Measurements from ENCODE around the gene STXBP4. TPM values are rescaled to one million over a fixed set of nuclear protein-coding genes. Genes with fewer than 3 reads are reported as not detected.
A peak's percentile ranks its signal among the peaks of the same experiment; 100 is the strongest.

STXBP4 gene, protein sequence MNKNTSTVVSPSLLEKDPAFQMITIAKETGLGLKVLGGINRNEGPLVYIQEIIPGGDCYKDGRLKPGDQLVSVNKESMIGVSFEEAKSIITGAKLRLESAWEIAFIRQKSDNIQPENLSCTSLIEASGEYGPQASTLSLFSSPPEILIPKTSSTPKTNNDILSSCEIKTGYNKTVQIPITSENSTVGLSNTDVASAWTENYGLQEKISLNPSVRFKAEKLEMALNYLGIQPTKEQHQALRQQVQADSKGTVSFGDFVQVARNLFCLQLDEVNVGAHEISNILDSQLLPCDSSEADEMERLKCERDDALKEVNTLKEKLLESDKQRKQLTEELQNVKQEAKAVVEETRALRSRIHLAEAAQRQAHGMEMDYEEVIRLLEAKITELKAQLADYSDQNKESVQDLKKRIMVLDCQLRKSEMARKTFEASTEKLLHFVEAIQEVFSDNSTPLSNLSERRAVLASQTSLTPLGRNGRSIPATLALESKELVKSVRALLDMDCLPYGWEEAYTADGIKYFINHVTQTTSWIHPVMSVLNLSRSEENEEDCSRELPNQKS
- total RNA-seq: 4.7 TPM
- long read RNA-seq, partial matches to known transcripts: 1 of 3 reads
- long read RNA-seq, other reads (novel, unspliced or antisense): 2 of 3 reads

GRCh38 chr17:54968262-54968987 is at the start of gene STXBP4, which contains the start of gene COX11:
STXBP4 (plus strand) TSS chr17:54968765; CDS start chr17:54986220, 17,455 bp downstream.
COX11 (minus strand) TSS chr17:54968654; CDS start chr17:54968646, 8 bp downstream.
- intact Hi-C loops (cut with DNase I): no loop called here
- DNase-seq (ENCODE audit: missing footprints) (peak; percentile 95), ATAC-seq (peak; percentile 99)

- intact Hi-C loops (cut with DNase I): no loop called here
- no peak for ATAC-seq
- no peak for DNase-seq (ENCODE audit: missing footprints)
Measured at GRCh38 chr17:54919425-54919824, 49.1 kb upstream of the STXBP4 start.

DNA sequence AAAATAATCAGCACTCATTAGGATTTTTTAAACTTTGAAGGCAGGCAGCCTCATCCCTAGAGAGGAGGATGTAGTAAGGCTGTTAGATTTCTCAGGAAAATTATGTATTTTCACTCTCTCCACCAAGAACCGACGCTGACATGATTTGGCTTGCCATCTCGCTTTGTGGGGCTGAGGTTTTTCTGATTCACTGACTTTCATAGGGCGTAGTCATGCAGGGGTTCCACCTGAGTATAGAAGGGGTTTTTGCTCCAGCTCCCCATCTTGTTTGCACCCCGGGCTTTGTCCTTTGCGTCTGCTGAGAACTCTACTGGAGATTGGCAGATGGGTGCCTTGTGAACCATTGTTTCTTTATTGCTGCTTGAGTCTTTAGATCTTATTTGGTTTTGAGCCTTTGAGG is 47.7 kb upstream of the STXBP4 start:
- ATAC-seq: no peak
- intact Hi-C loops (cut with DNase I): no loop called here
- no peak for DNase-seq (ENCODE audit: missing footprints)

DNA sequence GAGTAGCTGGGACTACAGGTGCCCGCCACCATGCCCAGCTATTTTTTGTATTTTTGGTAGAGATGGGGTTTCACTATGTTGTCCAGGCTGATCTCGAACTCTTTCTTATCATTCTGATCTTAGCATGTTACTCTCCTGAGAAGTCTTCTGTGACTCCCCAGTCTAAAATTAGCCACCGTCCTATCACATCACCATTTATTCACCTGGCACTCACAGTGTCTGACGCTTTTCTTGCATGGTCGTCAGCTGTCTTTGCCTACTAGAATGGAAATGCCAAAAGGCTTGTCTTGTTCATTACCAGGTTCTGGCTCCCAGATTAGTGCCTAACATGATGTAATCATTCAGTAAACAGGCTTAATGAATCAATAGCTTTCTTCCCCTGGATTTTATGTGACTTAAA is 44.2 kb upstream of the STXBP4 start:
- no peak for ATAC-seq
- no peak for DNase-seq (ENCODE audit: missing footprints)
- intact Hi-C loops (cut with DNase I): no loop called here

DNA sequence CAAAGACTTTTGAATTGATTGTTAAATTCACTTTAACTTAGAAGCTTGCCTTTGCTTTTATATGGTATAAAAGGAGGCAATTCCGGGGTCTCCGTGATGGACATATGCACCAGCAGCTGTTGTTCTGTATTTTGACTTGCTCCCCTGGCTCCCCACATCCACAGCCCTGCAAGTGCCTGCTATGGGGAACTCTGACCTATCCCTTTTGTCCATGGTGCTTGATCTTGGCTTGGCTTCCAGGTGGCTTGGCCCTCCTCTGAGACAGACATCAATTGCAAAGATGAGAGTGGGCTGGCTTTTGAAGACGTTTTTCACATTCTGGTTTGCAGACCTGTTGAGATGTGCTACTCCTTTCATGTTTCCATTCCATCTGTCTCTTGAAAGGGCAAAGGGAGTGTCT is 41.0 kb upstream of the STXBP4 start:
- no peak for ATAC-seq
- no peak for DNase-seq (ENCODE audit: missing footprints)
- intact Hi-C loops (cut with DNase I): no loop called here

GRCh38 chr17:54932711-54933110 is 35.9 kb upstream of the STXBP4 start:
- ATAC-seq (no peak), DNase-seq (ENCODE audit: missing footprints) (no peak)
- intact Hi-C loops (cut with DNase I): no loop called here

- ATAC-seq (no peak), DNase-seq (ENCODE audit: missing footprints) (no peak)
- intact Hi-C loops (cut with DNase I): no loop called here
Measured at GRCh38 chr17:54933921-54934320, 34.6 kb upstream of the STXBP4 start.

DNA sequence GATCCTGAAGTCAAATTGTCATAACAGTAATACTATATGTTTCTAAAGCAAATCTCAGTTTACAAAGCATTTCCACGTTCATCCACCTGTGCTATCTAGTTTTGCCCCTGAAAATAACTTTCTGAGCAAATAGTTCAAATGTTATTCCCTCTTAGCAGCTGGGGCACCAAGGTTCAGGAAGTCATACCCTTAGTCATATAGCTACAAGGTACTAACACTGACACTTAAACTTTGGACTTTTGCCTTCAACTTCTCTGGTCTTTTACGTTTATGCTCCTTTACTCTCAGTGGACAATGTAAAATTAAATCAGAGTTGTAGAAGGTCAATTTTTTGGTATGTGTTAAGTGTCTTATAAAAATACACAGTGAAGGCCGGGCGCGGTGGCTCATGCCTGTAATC is 33.1 kb upstream of the STXBP4 start:
- ATAC-seq: no peak

DNA sequence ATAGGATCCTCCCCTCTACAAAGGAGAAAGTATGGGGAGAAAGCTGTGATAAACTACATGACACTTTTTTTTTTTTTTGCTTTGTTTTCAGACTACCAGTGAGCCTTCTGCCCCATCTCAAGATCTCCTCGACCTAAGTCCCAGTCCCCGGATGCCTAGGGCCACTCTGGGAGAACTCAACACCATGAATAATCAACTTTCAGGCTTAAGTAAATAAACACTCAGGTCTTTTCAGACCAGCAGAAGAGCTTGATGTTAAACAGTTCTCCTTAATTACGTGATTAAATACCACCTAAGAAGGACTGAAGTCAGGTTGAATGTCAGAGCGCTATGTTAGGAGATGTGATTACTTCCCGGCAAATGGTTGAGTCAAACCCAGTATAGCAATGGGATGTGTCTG is 31.5 kb upstream of the STXBP4 start:
- DNase-seq (ENCODE audit: missing footprints) (no peak), ATAC-seq (no peak)
- intact Hi-C loops (cut with DNase I): no loop called here

More for the DNA sequence above, 33.1 kb upstream of the STXBP4 start:
- DNase-seq (ENCODE audit: missing footprints): no peak
- intact Hi-C loops (cut with DNase I): no loop called here

DNA sequence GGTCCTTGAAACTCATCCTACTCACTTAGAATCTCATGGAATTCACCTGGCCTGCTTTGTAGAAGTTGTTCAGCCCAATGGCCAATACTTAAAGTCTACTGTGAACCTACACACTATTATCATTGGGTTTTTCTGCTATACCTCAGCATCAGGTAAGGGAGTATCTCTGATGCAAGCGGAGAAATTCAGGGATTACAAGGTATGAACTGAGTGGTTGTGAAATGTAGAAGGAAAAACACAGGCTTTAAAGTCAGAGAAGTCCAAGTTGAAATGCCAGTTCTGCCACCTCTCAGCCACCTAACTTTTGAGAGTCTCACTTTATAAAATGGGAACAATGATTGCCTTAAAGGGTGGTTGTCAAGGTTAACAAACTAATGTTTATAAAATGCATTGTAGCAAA is 31.1 kb upstream of the STXBP4 start:
- ATAC-seq (no peak), DNase-seq (ENCODE audit: missing footprints) (no peak)
- intact Hi-C loops (cut with DNase I): no loop called here

- ATAC-seq (no peak), DNase-seq (ENCODE audit: missing footprints) (no peak)
- intact Hi-C loops (cut with DNase I): no loop called here
Measured at GRCh38 chr17:54941285-54941684, 27.3 kb upstream of the STXBP4 start.

GRCh38 chr17:54944796-54945195 is 23.8 kb upstream of the STXBP4 start:
- DNase-seq (ENCODE audit: missing footprints) (no peak), ATAC-seq (no peak)
- intact Hi-C loops (cut with DNase I): no loop called here

- intact Hi-C loops (cut with DNase I): no loop called here
Measured at GRCh38 chr17:54945231-54945630, 23.3 kb upstream of the STXBP4 start.

GRCh38 chr17:54945671-54946070 is 22.9 kb upstream of the STXBP4 start:
- DNase-seq (ENCODE audit: missing footprints) (no peak), ATAC-seq (no peak)
- intact Hi-C loops (cut with DNase I): no loop called here

More at GRCh38 chr17:54945231-54945630, 23.3 kb upstream of the STXBP4 start:
- no peak for ATAC-seq
- DNase-seq (ENCODE audit: missing footprints): no peak

- DNase-seq (ENCODE audit: missing footprints) (no peak), ATAC-seq (no peak)
- intact Hi-C loops (cut with DNase I): no loop called here
Measured at GRCh38 chr17:54947396-54947795, 21.2 kb upstream of the STXBP4 start.

DNA sequence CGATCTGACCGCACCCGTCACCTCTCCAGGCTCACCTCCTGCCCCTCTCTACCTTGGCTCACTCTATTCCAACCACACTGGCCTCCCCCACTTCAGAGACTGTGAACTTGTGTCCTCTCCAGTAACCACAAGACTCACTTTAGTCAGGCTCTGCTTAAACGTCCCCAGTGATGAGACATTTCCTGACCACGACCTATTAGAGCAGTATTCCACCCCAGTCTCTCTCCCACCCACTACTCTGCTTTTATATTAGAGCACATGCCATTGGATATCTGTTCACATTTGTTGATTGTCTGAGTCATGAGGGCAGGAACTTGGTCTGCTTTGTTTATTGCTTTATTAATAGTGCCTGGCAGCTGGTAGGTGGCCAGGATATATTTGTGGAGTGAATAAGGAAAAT is 20.2 kb upstream of the STXBP4 start:
- no peak for ATAC-seq
- DNase-seq (ENCODE audit: missing footprints): no peak
- intact Hi-C loops (cut with DNase I): no loop called here

DNA sequence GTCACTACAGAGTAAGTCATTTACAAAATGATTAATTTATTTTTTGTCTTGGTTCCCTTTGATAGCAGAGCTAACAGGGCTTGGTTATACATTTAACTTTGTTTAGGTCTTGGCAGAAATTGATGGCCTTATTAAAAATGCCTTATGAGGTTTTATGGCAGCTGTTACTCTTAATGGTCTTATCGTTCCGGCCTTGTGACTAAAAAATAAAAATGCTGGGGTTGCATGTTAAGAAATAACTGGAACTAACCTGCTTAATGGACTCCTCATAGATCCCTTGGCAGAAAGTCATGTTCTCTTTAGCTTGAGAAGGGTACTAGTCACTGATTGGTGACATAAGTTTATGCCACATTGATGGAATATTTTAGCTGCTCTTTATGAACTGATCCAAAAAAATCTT is 18.4 kb upstream of the STXBP4 start:
- ATAC-seq: no peak
- intact Hi-C loops (cut with DNase I): no loop called here
- DNase-seq (ENCODE audit: missing footprints): no peak

GRCh38 chr17:54951286-54951685 is 17.3 kb upstream of the STXBP4 start:
- ATAC-seq (no peak), DNase-seq (ENCODE audit: missing footprints) (no peak)
- intact Hi-C loops (cut with DNase I): no loop called here

GRCh38 chr17:54956791-54957190 is 11.8 kb upstream of the STXBP4 start:
- DNase-seq (ENCODE audit: missing footprints): no peak
- intact Hi-C loops (cut with DNase I): no loop called here
- no peak for ATAC-seq

All from Right ventricle myocardium inferior (tissue), 1 donor.